Calu3 (cell line): ENCODE measurements around the gene SLC22A12. TPM values are rescaled to one million over a fixed set of nuclear protein-coding genes. Genes with fewer than 3 reads are reported as not detected.

Experiments used
- BruUV-seq: library from RNA; stranded (reverse); fragments of 400-500 nt; replicated peaks from 2 replicates; lab custom pipeline; 2021; lab: Mats Ljungman, UMichigan
- CTCF ChIA-PET: fragments of 300-600 bp; sonication (Branson Sonifier 250); formaldehyde crosslinking; loops from one replicate; lab custom pipeline; 2022; ENCODE audit warnings: antibody characterized with exemption; lab: Charles Lee
- DNase-seq: peaks from one replicate; pipeline ENCODE4 v3.0.0; 2022
- H3K27ac Mint-ChIP-seq: one replicate; pipeline ENCODE4 v1.8.0; 2022; ENCODE audit warnings: mixed read lengths; ENCODE audit not compliant: unreplicated experiment
- H3K27me3 Mint-ChIP-seq: one replicate; pipeline ENCODE4 v1.8.0; 2022; ENCODE audit warnings: mixed read lengths; ENCODE audit not compliant: unreplicated experiment
- H3K36me3 Mint-ChIP-seq: one replicate; pipeline ENCODE4 v1.8.0; 2022; ENCODE audit warnings: mild to moderate bottlenecking, moderate library complexity, mixed read lengths; ENCODE audit not compliant: insufficient read depth, unreplicated experiment
- H3K4me1 Mint-ChIP-seq: one replicate; pipeline ENCODE4 v1.8.0; 2022; ENCODE audit warnings: mild to moderate bottlenecking, low read depth, mixed read lengths; ENCODE audit not compliant: unreplicated experiment
- H3K4me3 Mint-ChIP-seq: one replicate; pipeline ENCODE4 v1.8.0; 2022; ENCODE audit warnings: mild to moderate bottlenecking, low read depth, moderate library complexity, mixed read lengths; ENCODE audit not compliant: unreplicated experiment
- H3K9me3 Mint-ChIP-seq: one replicate; pipeline ENCODE4 v1.8.0; 2022; ENCODE audit warnings: low read depth, mixed read lengths; ENCODE audit not compliant: unreplicated experiment
- CTCF ChIP-seq: fragments of 200-600 bp; IDR thresholded peaks from one replicate; pipeline ENCODE4 v1.8.0; 2022; ENCODE audit warnings: antibody characterized with exemption; ENCODE audit not compliant: unreplicated experiment
- intact Hi-C: fragments of 100-400 bp; cut with micrococcal nuclease; formaldehyde crosslinking; loops from one replicate; pipeline ENCODE4 v1.10.0; 2022; ENCODE audit not compliant: unreplicated experiment
- total RNA-seq: library from RNA; stranded (reverse); gene quantifications from 2 replicates; pipeline ENCODE4 v1.2.3, GENCODE V29; 2022

SLC22A12 gene
- total RNA-seq, 1 experiment from 2014 or later: not detected

- no peak for TF ChIP-seq CTCF
- DNase-seq: no peak
- CTCF ChIA-PET: no interaction called here
- no peaks in the 10 kb centered on the region for H3K36me3 Mint-ChIP-seq
- H3K4me3 Mint-ChIP-seq: no peak overlapping the region
- H3K9me3 Mint-ChIP-seq: no peaks in the 10 kb centered on the region
- intact Hi-C loops: no loop called here
- BruUV-seq: no TSS peak
- peaks cover 73% of the 10 kb centered on the region for H3K27me3 Mint-ChIP-seq
- H3K27ac Mint-ChIP-seq: no peak overlapping the region
- H3K4me1 Mint-ChIP-seq: no peaks in the 10 kb centered on the region
Measured at GRCh38 chr11:64614917-64615316, 23.9 kb downstream of the SLC22A12 start.

- no TSS peak for BruUV-seq
- Mint-ChIP-seq H3K9me3 (no peaks in the 10 kb centered on the region), H3K27me3 (peaks cover 64% of the 10 kb centered on the region), H3K4me3 (no peak overlapping the region), H3K4me1 (no peaks in the 10 kb centered on the region), H3K36me3 (no peaks in the 10 kb centered on the region), H3K27ac (no peak overlapping the region)
- TF ChIP-seq CTCF: no peak
- CTCF ChIA-PET: no interaction called here
- intact Hi-C loops: no loop called here
- no peak for DNase-seq
Measured at GRCh38 chr11:64616817-64617216, 25.8 kb downstream of the SLC22A12 start.

GRCh38 chr11:64619196-64619595, 28.2 kb downstream of the SLC22A12 start:
- Mint-ChIP-seq H3K4me1 (no peaks in the 10 kb centered on the region), H3K4me3 (no peak overlapping the region), H3K9me3 (no peaks in the 10 kb centered on the region), H3K27me3 (peaks cover 62% of the 10 kb centered on the region), H3K36me3 (no peaks in the 10 kb centered on the region), H3K27ac (no peak overlapping the region)
- intact Hi-C loops: no loop called here
- no peak for TF ChIP-seq CTCF
- BruUV-seq: no TSS peak
- no peak for DNase-seq
- CTCF ChIA-PET: no interaction called here

GRCh38 chr11:64619811-64620380, 28.9 kb downstream of the SLC22A12 start:
- intact Hi-C loops: no loop called here
- Mint-ChIP-seq H3K4me1 (no peaks in the 10 kb centered on the region), H3K27ac (no peak overlapping the region), H3K4me3 (no peak overlapping the region), H3K27me3 (peaks cover 62% of the 10 kb centered on the region), H3K36me3 (no peaks in the 10 kb centered on the region), H3K9me3 (no peaks in the 10 kb centered on the region)
- no peak for DNase-seq
- CTCF ChIA-PET: no interaction called here
- no TSS peak for BruUV-seq
- TF ChIP-seq CTCF: no peak
